HEK293 (cell line): ENCODE measurements around the gene NAMPT.

Experiments used
- CTCF ChIA-PET: fragments of 350-600 bp; formaldehyde crosslinking; extraction: SDS; loops from one replicate; lab custom pipeline; 2021; ENCODE audit warnings: antibody characterized with exemption; lab: Yijun Ruan, JAX
- POLR2A ChIA-PET: fragments of 300-600 bp; formaldehyde crosslinking; extraction: SDS; loops from one replicate; lab custom pipeline; 2020; ENCODE audit warnings: antibody characterized with exemption, inconsistent platforms; lab: Yijun Ruan, JAX
- H3K27ac ChIP-seq: fragments of 200-500 bp; sonication (Bioruptor generic); 2 replicates; pipeline ENCODE4 v1.5.1; 2014; ENCODE audit warnings: low read depth, low read length, control low read depth, inconsistent platforms; ENCODE audit errors: extremely low read depth
- H3K36me3 ChIP-seq, 2 experiments: fragments of 200-500 bp in 1 of 2; sonication (Bioruptor generic) in 1 of 2; 1 replicate in 1 of 2; 2 replicates in 1 of 2; pipeline ENCODE4 v1.5.1; 2014 to 2017; ENCODE audit warnings: inconsistent platforms in 2 of 2, low read length in 2 of 2; ENCODE audit not compliant: control insufficient read depth in 2 of 2, insufficient read depth in 1 of 2
- H3K4me1 ChIP-seq: fragments of 200-500 bp; sonication (Bioruptor generic); 2 replicates; pipeline ENCODE4 v1.5.1; 2014; ENCODE audit warnings: mild to moderate bottlenecking, low read length, inconsistent platforms; ENCODE audit not compliant: control insufficient read depth, insufficient read depth
- H3K4me3 ChIP-seq: 2 replicates; pipeline ENCODE4 v1.5.1; 2011; ENCODE audit warnings: low read depth, mild to moderate bottlenecking, control low read depth, low read length, moderate library complexity
- H3K9me3 ChIP-seq: fragments of 200-500 bp; sonication (Bioruptor generic); 2 replicates; pipeline ENCODE4 v1.5.1; 2014; ENCODE audit warnings: low read depth, low read length, inconsistent platforms; ENCODE audit not compliant: control insufficient read depth, insufficient read depth
- ATF2 ChIP-seq: fragments of 450-650 bp; formaldehyde crosslinking; IDR thresholded peaks from 2 replicates; pipeline ENCODE4 v1.5.1; 2016; ENCODE audit warnings: missing biosample characterization, missing genetic modification characterization, low read depth
- BCL11A ChIP-seq: fragments of 450-650 bp; formaldehyde crosslinking; IDR thresholded peaks from 2 replicates; pipeline ENCODE4 v1.5.1; 2016; ENCODE audit warnings: low read depth, missing biosample characterization, missing genetic modification characterization
- HOXA7 ChIP-seq: sonication (generic); formaldehyde crosslinking; IDR thresholded peaks from 2 replicates; pipeline ENCODE4 v1.8.1; 2022; ENCODE audit warnings: missing genetic modification reagents, borderline replicate concordance
- KLF7 ChIP-seq: fragments of 450-650 bp; formaldehyde crosslinking; IDR thresholded peaks from 2 replicates; pipeline ENCODE4 v1.5.1; 2016; ENCODE audit warnings: missing biosample characterization, missing genetic modification characterization, borderline replicate concordance
- SCRT1 ChIP-seq: fragments of 450-650 bp; formaldehyde crosslinking; IDR thresholded peaks from 2 replicates; pipeline ENCODE4 v1.5.1; 2016; ENCODE audit warnings: missing biosample characterization, missing genetic modification characterization, borderline replicate concordance
- ZFP69B ChIP-seq: fragments of 450-650 bp; formaldehyde crosslinking; IDR thresholded peaks from 2 replicates; pipeline ENCODE4 v1.5.1; 2016; ENCODE audit warnings: missing biosample characterization, missing genetic modification characterization
- ZNF114 ChIP-seq: fragments of 450-650 bp; formaldehyde crosslinking; IDR thresholded peaks from 2 replicates; pipeline ENCODE4 v1.5.0; 2017; ENCODE audit warnings: missing biosample characterization, missing genetic modification characterization
- ZNF138 ChIP-seq: fragments of 450-650 bp; formaldehyde crosslinking; IDR thresholded peaks from 2 replicates; pipeline ENCODE4 v1.5.1; 2016; ENCODE audit warnings: missing biosample characterization, missing genetic modification characterization, borderline replicate concordance
- ZNF148 ChIP-seq: fragments of 450-650 bp; formaldehyde crosslinking; IDR thresholded peaks from 2 replicates; pipeline ENCODE4 v1.5.0; 2017; ENCODE audit warnings: missing biosample characterization, missing genetic modification characterization, borderline replicate concordance
- ZNF184 ChIP-seq: fragments of 450-650 bp; IDR thresholded peaks from 2 replicates; pipeline ENCODE4 v1.5.1; 2018; ENCODE audit warnings: missing biosample characterization, mild to moderate bottlenecking, missing genetic modification characterization
- ZNF23 ChIP-seq: fragments of 450-650 bp; formaldehyde crosslinking; IDR thresholded peaks from 2 replicates; pipeline ENCODE4 v1.5.1; 2016; ENCODE audit warnings: missing biosample characterization, missing genetic modification characterization, borderline replicate concordance
- ZNF394 ChIP-seq: fragments of 450-650 bp; formaldehyde crosslinking; IDR thresholded peaks from 2 replicates; pipeline ENCODE4 v1.5.1; 2016; ENCODE audit warnings: missing biosample characterization, missing genetic modification characterization, mild to moderate bottlenecking, moderate library complexity, borderline replicate concordance
- ZNF76 ChIP-seq: fragments of 450-650 bp; formaldehyde crosslinking; IDR thresholded peaks from 2 replicates; pipeline ENCODE4; 2016; ENCODE audit warnings: low read depth, missing biosample characterization, missing genetic modification characterization, borderline replicate concordance
- ZNF785 ChIP-seq: fragments of 450-650 bp; formaldehyde crosslinking; IDR thresholded peaks from 2 replicates; pipeline ENCODE4 v1.5.1; 2016; ENCODE audit warnings: missing biosample characterization, missing genetic modification characterization
- TF ChIP-seq, protein P1 (sequence below): fragments of 450-650 bp; formaldehyde crosslinking; conservative IDR thresholded peaks from 2 replicates; pipeline ENCODE4 v1.5.1; 2016; ENCODE audit warnings: low read depth, missing biosample characterization, missing genetic modification characterization
- TF ChIP-seq, protein P2 (sequence below): fragments of 450-650 bp; formaldehyde crosslinking; IDR thresholded peaks from 2 replicates; pipeline ENCODE4 v1.5.1; 2016; ENCODE audit warnings: missing biosample characterization, missing genetic modification characterization
- TF ChIP-seq, protein P3 (sequence below): fragments of 450-650 bp; formaldehyde crosslinking; IDR thresholded peaks from 2 replicates; pipeline ENCODE4 v1.5.1; 2016; ENCODE audit warnings: missing biosample characterization, missing genetic modification characterization, borderline replicate concordance
- TF ChIP-seq, protein P4 (sequence below): fragments of 450-650 bp; formaldehyde crosslinking; IDR thresholded peaks from 2 replicates; pipeline ENCODE4 v1.5.1; 2016; ENCODE audit warnings: missing biosample characterization, missing genetic modification characterization

NAMPT gene

DNA sequence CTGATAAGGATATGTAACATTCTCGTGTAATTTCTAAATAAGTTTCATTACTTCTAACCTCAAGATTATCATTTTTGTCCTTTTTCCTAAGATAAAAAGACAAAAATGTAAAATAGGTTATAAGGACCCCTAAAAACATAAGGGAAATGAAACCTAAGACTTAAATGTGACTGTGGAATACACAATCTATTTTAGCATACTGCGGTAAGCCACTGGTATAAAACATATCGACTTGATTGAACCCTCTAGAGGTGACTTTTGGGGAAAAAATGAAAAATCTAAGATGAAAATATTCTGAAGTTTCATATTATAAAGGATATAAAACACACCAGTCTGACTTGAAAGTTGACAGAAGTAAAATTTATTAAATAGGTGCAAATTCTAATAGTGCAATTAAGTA, 1.9 kb downstream of the NAMPT start:
- Histone ChIP-seq H3K4me3 (no peak overlapping the region), H3K27ac (no peak overlapping the region), H3K9me3 (no peaks in the 10 kb centered on the region), H3K4me1 (peaks cover 5% of the 10 kb centered on the region; the same call in 1 of the 2 replicates), H3K36me3 (no peaks in the 10 kb centered on the region; a peak in 1 of 3 replicates)
- CTCF ChIA-PET: no interaction called here
- TF ChIP-seq ZNF76 (tag by site-specific recombination) (no peak), HOXA7 (CRISPR knock-in tag) (no peak), ZNF114 (tag by site-specific recombination) (no peak), ZNF138 (tag by site-specific recombination) (no peak), BCL11A (no peak), KLF7 (tag by site-specific recombination) (no peak), ZNF184 (no peak), SCRT1 (tag by site-specific recombination) (no peak)
- TF ChIP-seq, protein P1, sequence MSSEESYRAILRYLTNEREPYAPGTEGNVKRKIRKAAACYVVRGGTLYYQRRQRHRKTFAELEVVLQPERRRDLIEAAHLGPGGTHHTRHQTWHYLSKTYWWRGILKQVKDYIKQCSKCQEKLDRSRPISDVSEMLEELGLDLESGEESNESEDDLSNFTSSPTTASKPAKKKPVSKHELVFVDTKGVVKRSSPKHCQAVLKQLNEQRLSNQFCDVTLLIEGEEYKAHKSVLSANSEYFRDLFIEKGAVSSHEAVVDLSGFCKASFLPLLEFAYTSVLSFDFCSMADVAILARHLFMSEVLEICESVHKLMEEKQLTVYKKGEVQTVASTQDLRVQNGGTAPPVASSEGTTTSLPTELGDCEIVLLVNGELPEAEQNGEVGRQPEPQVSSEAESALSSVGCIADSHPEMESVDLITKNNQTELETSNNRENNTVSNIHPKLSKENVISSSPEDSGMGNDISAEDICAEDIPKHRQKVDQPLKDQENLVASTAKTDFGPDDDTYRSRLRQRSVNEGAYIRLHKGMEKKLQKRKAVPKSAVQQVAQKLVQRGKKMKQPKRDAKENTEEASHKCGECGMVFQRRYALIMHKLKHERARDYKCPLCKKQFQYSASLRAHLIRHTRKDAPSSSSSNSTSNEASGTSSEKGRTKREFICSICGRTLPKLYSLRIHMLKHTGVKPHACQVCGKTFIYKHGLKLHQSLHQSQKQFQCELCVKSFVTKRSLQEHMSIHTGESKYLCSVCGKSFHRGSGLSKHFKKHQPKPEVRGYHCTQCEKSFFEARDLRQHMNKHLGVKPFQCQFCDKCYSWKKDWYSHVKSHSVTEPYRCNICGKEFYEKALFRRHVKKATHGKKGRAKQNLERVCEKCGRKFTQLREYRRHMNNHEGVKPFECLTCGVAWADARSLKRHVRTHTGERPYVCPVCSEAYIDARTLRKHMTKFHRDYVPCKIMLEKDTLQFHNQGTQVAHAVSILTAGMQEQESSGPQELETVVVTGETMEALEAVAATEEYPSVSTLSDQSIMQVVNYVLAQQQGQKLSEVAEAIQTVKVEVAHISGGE: no peak
- TF ChIP-seq, protein P2, sequence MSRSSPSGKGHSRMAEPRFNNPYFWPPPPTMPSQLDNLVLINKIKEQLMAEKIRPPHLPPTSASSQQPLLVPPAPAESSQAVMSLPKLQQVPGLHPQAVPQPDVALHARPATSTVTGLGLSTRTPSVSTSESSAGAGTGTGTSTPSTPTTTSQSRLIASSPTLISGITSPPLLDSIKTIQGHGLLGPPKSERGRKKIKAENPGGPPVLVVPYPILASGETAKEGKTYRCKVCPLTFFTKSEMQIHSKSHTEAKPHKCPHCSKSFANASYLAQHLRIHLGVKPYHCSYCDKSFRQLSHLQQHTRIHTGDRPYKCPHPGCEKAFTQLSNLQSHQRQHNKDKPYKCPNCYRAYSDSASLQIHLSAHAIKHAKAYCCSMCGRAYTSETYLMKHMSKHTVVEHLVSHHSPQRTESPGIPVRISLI (tag by site-specific recombination): no peak
- POLR2A ChIA-PET: no interaction called here

DNA sequence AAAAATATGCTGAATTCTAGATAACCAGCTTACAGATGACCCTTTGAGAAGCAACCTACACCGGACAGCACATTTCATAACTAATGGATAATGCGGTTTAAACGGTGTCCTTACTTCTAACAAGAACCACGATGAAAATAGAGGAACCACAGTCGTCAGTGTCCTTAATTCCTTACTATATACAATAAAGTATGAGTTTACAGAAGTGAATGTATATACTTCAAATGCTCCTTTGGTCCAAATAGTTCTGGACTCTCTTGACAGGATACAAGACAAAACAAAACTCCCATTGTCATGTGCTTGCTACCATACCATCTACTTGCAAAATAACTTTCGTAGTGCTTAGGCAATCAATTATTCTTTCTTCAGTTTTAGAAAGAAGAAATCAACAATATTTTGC, 2.4 kb downstream of the NAMPT start:
- H3K4me1 ChIP-seq: peaks cover 5% of the 10 kb centered on the region; the same call in 1 of the 2 replicates
- no peaks in the 10 kb centered on the region for H3K9me3 ChIP-seq
- no peak overlapping the region for H3K4me3 ChIP-seq
- POLR2A ChIA-PET: no interaction called here
- H3K36me3 ChIP-seq: peaks cover 0 to under 1% of the 10 kb centered on the region in 2 experiments; a peak in 2 of 3 replicates
- no peak overlapping the region for H3K27ac ChIP-seq
- CTCF ChIA-PET: interaction anchor here (0.6 kb wide), 1 partner anchor 170 kb away, joined by 3 read pairs; no protein-coding TSS in a partner anchor
- TF ChIP-seq ZNF394 (tag by site-specific recombination) (no peak), ZNF148 (tag by site-specific recombination) (no peak), ATF2 (tag by site-specific recombination) (no peak), ZFP69B (tag by site-specific recombination) (no peak), ZNF23 (tag by site-specific recombination) (no peak), ZNF785 (tag by site-specific recombination) (no peak)
- TF ChIP-seq, protein P2 (tag by site-specific recombination): no peak
- TF ChIP-seq, protein P3, sequence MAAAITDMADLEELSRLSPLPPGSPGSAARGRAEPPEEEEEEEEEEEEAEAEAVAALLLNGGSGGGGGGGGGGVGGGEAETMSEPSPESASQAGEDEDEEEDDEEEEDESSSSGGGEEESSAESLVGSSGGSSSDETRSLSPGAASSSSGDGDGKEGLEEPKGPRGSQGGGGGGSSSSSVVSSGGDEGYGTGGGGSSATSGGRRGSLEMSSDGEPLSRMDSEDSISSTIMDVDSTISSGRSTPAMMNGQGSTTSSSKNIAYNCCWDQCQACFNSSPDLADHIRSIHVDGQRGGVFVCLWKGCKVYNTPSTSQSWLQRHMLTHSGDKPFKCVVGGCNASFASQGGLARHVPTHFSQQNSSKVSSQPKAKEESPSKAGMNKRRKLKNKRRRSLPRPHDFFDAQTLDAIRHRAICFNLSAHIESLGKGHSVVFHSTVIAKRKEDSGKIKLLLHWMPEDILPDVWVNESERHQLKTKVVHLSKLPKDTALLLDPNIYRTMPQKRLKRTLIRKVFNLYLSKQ (tag by site-specific recombination): no peak
- TF ChIP-seq, protein P4, sequence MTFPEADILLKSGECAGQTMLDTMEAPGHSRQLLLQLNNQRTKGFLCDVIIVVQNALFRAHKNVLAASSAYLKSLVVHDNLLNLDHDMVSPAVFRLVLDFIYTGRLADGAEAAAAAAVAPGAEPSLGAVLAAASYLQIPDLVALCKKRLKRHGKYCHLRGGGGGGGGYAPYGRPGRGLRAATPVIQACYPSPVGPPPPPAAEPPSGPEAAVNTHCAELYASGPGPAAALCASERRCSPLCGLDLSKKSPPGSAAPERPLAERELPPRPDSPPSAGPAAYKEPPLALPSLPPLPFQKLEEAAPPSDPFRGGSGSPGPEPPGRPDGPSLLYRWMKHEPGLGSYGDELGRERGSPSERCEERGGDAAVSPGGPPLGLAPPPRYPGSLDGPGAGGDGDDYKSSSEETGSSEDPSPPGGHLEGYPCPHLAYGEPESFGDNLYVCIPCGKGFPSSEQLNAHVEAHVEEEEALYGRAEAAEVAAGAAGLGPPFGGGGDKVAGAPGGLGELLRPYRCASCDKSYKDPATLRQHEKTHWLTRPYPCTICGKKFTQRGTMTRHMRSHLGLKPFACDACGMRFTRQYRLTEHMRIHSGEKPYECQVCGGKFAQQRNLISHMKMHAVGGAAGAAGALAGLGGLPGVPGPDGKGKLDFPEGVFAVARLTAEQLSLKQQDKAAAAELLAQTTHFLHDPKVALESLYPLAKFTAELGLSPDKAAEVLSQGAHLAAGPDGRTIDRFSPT: no peak
